HCT116 (cell line): Measurements from ENCODE around the gene MBNL2. TPM values are rescaled to one million over a fixed set of nuclear protein-coding genes. Genes with fewer than 3 reads are reported as not detected.

Experiments used
- ATAC-seq: fragments of 200-7000 bp; cut with Tn5 transposase; 2 replicates; pipeline ENCODE4 v1.9.1; 2020; ENCODE audit warnings: mild to moderate bottlenecking, moderate library complexity
- BruUV-seq: library from RNA; stranded (reverse); fragments of 400-500 nt; replicated peaks from 2 replicates; lab custom pipeline; 2021; lab: Mats Ljungman, UMichigan
- CTCF ChIA-PET: fragments of 300-600 bp; sonication (Branson Sonifier 250); formaldehyde crosslinking; loops from one replicate; lab custom pipeline; 2021; ENCODE audit warnings: antibody characterized with exemption; lab: Charles Lee
- POLR2A ChIA-PET: fragments of 300-600, 350-600 bp; sonication (Branson Sonifier 250); formaldehyde crosslinking; loops from one replicate; lab custom pipeline; 2021; ENCODE audit warnings: antibody characterized with exemption; lab: Charles Lee
- RAD21 ChIA-PET, 2 experiments: fragments of 300-600 bp; sonication (Branson Sonifier 250); formaldehyde crosslinking; loops; one replicate each; lab custom pipeline; 2023; ENCODE audit warnings: low total read pairs in 2 of 2; ENCODE audit not compliant: uncharacterized antibody in 2 of 2, unreplicated experiment in 2 of 2, low non-redundant PET in 1 of 2; lab: Charles Lee
- DNase-seq: peaks from one replicate; pipeline ENCODE4 v3.0.0-alpha.2; 2010; ENCODE audit warnings: low read depth, low spot score
- H2AFZ ChIP-seq: fragments of 200-600 bp; shearing (Covaris generic), sonication (generic); 2 replicates; pipeline ENCODE4 v1.6.1; 2017; ENCODE audit warnings: low read depth, mixed run types, mixed read lengths, antibody characterized with exemption, low read length; ENCODE audit not compliant: poor library complexity, severe bottlenecking
- H3K27ac ChIP-seq: 2 replicates; pipeline ENCODE4 v1.5.1; 2012; ENCODE audit warnings: low read depth, low read length
- H3K27me3 ChIP-seq: fragments of 200-600 bp; sonication (generic); 2 replicates; pipeline ENCODE4 v1.6.1; 2016; ENCODE audit warnings: mixed run types, low read length, mixed read lengths; ENCODE audit not compliant: insufficient read depth
- H3K36me3 ChIP-seq, 2 experiments: fragments of 200-500 bp in 1 of 2; fragments of 200-600 bp in 1 of 2; sonication (Bioruptor generic) in 1 of 2; sonication (generic) in 1 of 2; 2 replicates each; pipeline versions ENCODE4 v1.5.1 to v1.6.1; 2014 to 2016; ENCODE audit warnings: low read length in 2 of 2, inconsistent platforms in 1 of 2, mixed read lengths in 1 of 2, mixed run types in 1 of 2; ENCODE audit not compliant: insufficient read depth in 2 of 2, control insufficient read depth in 1 of 2
- H3K4me1 ChIP-seq, 2 experiments: fragments of 200-600 bp in 1 of 2; sonication (generic) in 1 of 2; 2 replicates each; pipeline versions ENCODE4 v1.5.1 to v1.6.1; 2012 to 2017; ENCODE audit warnings: low read length in 2 of 2, inconsistent platforms in 1 of 2, mild to moderate bottlenecking in 1 of 2, mixed read lengths in 1 of 2, mixed run types in 1 of 2, moderate library complexity in 1 of 2; ENCODE audit not compliant: insufficient read depth in 2 of 2, control insufficient read depth in 1 of 2
- H3K4me2 ChIP-seq: fragments of 200-600 bp; sonication (generic); 2 replicates; pipeline ENCODE4 v1.6.1; 2017; ENCODE audit warnings: mixed run types, low read length, mixed read lengths
- H3K4me3 ChIP-seq, 2 experiments: fragments of 200-600 bp in 1 of 2; sonication (generic) in 1 of 2; replicated peaks in 1 of 2; 2 replicates each; pipeline ENCODE4 v1.5.1; 2011 to 2016; ENCODE audit warnings: low read length in 2 of 2, control low read depth in 1 of 2, low read depth in 1 of 2, mild to moderate bottlenecking in 1 of 2, mixed read lengths in 1 of 2, mixed run types in 1 of 2
- H3K79me2 ChIP-seq: fragments of 200-600 bp; sonication (generic); 2 replicates; pipeline ENCODE4 v1.6.1; 2017; ENCODE audit warnings: mild to moderate bottlenecking, mixed run types, low read length, moderate library complexity, mixed read lengths; ENCODE audit not compliant: insufficient read depth
- H3K9ac ChIP-seq: fragments of 200-600 bp; sonication (generic); 2 replicates; pipeline ENCODE4 v1.6.1; 2016; ENCODE audit warnings: low read length, mixed read lengths
- H3K9me2 ChIP-seq: fragments of 200-600 bp; sonication (generic), shearing (Covaris generic); 2 replicates; pipeline ENCODE4 v1.6.1; 2017; ENCODE audit warnings: mixed run types, mild to moderate bottlenecking, moderate library complexity; ENCODE audit not compliant: insufficient read depth
- H3K9me3 ChIP-seq, 2 experiments: fragments of 200-500 bp in 1 of 2; fragments of 200-600 bp in 1 of 2; sonication (Bioruptor generic) in 1 of 2; sonication (generic) in 1 of 2; 2 replicates each; pipeline ENCODE4 v1.6.1; 2014 to 2017; ENCODE audit warnings: low read length in 2 of 2, mixed read lengths in 2 of 2, inconsistent platforms in 1 of 2, low read depth in 1 of 2, mild to moderate bottlenecking in 1 of 2, mixed run types in 1 of 2, moderate library complexity in 1 of 2; ENCODE audit not compliant: control insufficient read depth in 1 of 2, insufficient read depth in 1 of 2
- H4K20me1 ChIP-seq: fragments of 200-600 bp; sonication (generic), shearing (Covaris generic); 2 replicates; pipeline ENCODE4 v1.6.1; 2017; ENCODE audit warnings: mixed run types, mild to moderate bottlenecking, moderate library complexity; ENCODE audit not compliant: insufficient read depth
- CBX3 ChIP-seq: IDR thresholded peaks from 2 replicates; pipeline ENCODE4 v1.6.1; 2012; ENCODE audit warnings: low read depth
- CEBPB ChIP-seq: IDR thresholded peaks from 2 replicates; pipeline ENCODE4 v1.6.1; 2012; ENCODE audit warnings: low read depth
- EGR1 ChIP-seq: IDR thresholded peaks from 2 replicates; pipeline ENCODE4 v1.6.1; 2012; ENCODE audit warnings: low read depth
- EZH2 ChIP-seq: fragments of 200-600 bp; sonication (generic); IDR thresholded peaks from 2 replicates; pipeline ENCODE4 v1.6.1; 2017; ENCODE audit warnings: antibody characterized with exemption, mixed run types
- EZH2phosphoT487 ChIP-seq: fragments of 200-600 bp; IDR thresholded peaks from 2 replicates; pipeline ENCODE4 v1.6.1; 2018; ENCODE audit warnings: antibody characterized with exemption, borderline replicate concordance
- FOSL1 ChIP-seq: IDR thresholded peaks from 2 replicates; pipeline ENCODE4 v1.6.1; 2012; ENCODE audit warnings: low read depth
- JUND ChIP-seq: IDR thresholded peaks from 2 replicates; pipeline ENCODE4 v1.6.1; 2012
- POLR2A ChIP-seq: IDR thresholded peaks from 2 replicates; pipeline ENCODE4 v1.7.0; 2011; ENCODE audit warnings: borderline replicate concordance; ENCODE audit not compliant: insufficient read depth, insufficient read length; ENCODE audit errors: extremely low read depth
- POLR2AphosphoS5 ChIP-seq: IDR thresholded peaks from 2 replicates; pipeline ENCODE4 v1.6.1; 2011; ENCODE audit warnings: mild to moderate bottlenecking, low read depth, low read length, moderate library complexity
- RAD21 ChIP-seq: IDR thresholded peaks from 2 replicates; pipeline ENCODE4 v1.6.1; 2012; ENCODE audit warnings: low read depth, mild to moderate bottlenecking
- SRF ChIP-seq: IDR thresholded peaks from 2 replicates; pipeline ENCODE4 v1.6.1; 2012; ENCODE audit warnings: low read depth
- TCF7L2 ChIP-seq: IDR thresholded peaks from 2 replicates; pipeline ENCODE4 v1.7.0; 2011; ENCODE audit warnings: borderline replicate concordance, inconsistent platforms; ENCODE audit not compliant: insufficient read depth, insufficient read length; ENCODE audit errors: extremely low read depth
- YY1 ChIP-seq: IDR thresholded peaks from 2 replicates; pipeline ENCODE4 v1.6.1; 2011; ENCODE audit warnings: low read length, low read depth, moderate library complexity, mild to moderate bottlenecking; ENCODE audit not compliant: insufficient replicate concordance; ENCODE audit errors: extremely low read depth
- ZBTB33 ChIP-seq: IDR thresholded peaks from 2 replicates; pipeline ENCODE4 v1.6.1; 2011; ENCODE audit warnings: mild to moderate bottlenecking, low read length, moderate library complexity; ENCODE audit not compliant: insufficient replicate concordance; ENCODE audit errors: extremely low read depth
- ZFX ChIP-seq: fragments of 450-650 bp; IDR thresholded peaks from 2 replicates; pipeline ENCODE4 v1.6.1; 2017
- ZNF274 ChIP-seq: fragments of 200-500 bp; sonication (Bioruptor generic); IDR thresholded peaks from 2 replicates; pipeline ENCODE4 v1.6.1; 2014; ENCODE audit warnings: mild to moderate bottlenecking, low read depth, low read length, inconsistent platforms
- intact Hi-C: fragments of 100-400 bp; cut with micrococcal nuclease; formaldehyde crosslinking; loops from 2 replicates; pipeline ENCODE4 v1.10.0; 2022
- total RNA-seq: library from RNA; stranded (reverse); gene quantifications from one replicate; pipeline ENCODE4 v1.2.1, GENCODE V29; 2021; ENCODE audit not compliant: unreplicated experiment
- TF ChIP-seq, protein P1 (sequence below): IDR thresholded peaks from 2 replicates; pipeline ENCODE4 v1.6.1; 2012; ENCODE audit warnings: low read depth
- TF ChIP-seq, protein P2 (sequence below): IDR thresholded peaks from 2 replicates; pipeline ENCODE4 v1.6.1; 2012
- TF ChIP-seq, protein P3 (sequence below), 3 experiments: fragments of 200-600 bp in 1 of 3; sonication (generic) in 1 of 3; IDR thresholded peaks in 2 of 3; conservative IDR thresholded peaks in 1 of 3; 2 replicates each; pipeline ENCODE4 v1.5.1; 2012 to 2017; ENCODE audit warnings: low read depth in 2 of 3, low read length in 2 of 3, antibody characterized with exemption in 1 of 3, borderline replicate concordance in 1 of 3, control low read depth in 1 of 3, mild to moderate bottlenecking in 1 of 3, mixed read lengths in 1 of 3, mixed run types in 1 of 3, moderate library complexity in 1 of 3; ENCODE audit not compliant: insufficient read depth in 1 of 3

MBNL2 gene
- total RNA-seq, 1 experiment from 2014 or later: 73.9 TPM

- RAD21 ChIA-PET: no interaction called here
- Histone ChIP-seq H3K9ac (no peak overlapping the region), H3K4me2 (no peak overlapping the region), H3K79me2 (peaks cover 72% of the 10 kb centered on the region), H3K36me3 (no peaks in the 10 kb centered on the region; a peak in 1 of 4 replicates), H3K9me3 (no peaks in the 10 kb centered on the region), H3K27me3 (no peaks in the 10 kb centered on the region), H3K4me3 (no peak overlapping the region), H2AFZ (no peak overlapping the region)
- BruUV-seq: no TSS peak
- intact Hi-C loops: no loop called here
- CTCF ChIA-PET: interaction anchor here (1.8 kb wide), 1 partner anchor 14 kb away, joined by 5 read pairs; no protein-coding TSS in a partner anchor
- ATAC-seq: no peak
- TF ChIP-seq ZBTB33 (no peak), RAD21 (no peak), EZH2phosphoT487 (no peak), CBX3 (no peak), EZH2 (no peak), YY1 (no peak), EGR1 (no peak), POLR2A (no peak), ZNF274 (no peak), POLR2AphosphoS5 (no peak), TCF7L2 (no peak), FOSL1 (no peak), JUND (no peak), CEBPB (no peak), ZFX (no peak), SRF (no peak)
- TF ChIP-seq, protein P1, sequence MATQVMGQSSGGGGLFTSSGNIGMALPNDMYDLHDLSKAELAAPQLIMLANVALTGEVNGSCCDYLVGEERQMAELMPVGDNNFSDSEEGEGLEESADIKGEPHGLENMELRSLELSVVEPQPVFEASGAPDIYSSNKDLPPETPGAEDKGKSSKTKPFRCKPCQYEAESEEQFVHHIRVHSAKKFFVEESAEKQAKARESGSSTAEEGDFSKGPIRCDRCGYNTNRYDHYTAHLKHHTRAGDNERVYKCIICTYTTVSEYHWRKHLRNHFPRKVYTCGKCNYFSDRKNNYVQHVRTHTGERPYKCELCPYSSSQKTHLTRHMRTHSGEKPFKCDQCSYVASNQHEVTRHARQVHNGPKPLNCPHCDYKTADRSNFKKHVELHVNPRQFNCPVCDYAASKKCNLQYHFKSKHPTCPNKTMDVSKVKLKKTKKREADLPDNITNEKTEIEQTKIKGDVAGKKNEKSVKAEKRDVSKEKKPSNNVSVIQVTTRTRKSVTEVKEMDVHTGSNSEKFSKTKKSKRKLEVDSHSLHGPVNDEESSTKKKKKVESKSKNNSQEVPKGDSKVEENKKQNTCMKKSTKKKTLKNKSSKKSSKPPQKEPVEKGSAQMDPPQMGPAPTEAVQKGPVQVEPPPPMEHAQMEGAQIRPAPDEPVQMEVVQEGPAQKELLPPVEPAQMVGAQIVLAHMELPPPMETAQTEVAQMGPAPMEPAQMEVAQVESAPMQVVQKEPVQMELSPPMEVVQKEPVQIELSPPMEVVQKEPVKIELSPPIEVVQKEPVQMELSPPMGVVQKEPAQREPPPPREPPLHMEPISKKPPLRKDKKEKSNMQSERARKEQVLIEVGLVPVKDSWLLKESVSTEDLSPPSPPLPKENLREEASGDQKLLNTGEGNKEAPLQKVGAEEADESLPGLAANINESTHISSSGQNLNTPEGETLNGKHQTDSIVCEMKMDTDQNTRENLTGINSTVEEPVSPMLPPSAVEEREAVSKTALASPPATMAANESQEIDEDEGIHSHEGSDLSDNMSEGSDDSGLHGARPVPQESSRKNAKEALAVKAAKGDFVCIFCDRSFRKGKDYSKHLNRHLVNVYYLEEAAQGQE: no peak
- TF ChIP-seq, protein P2, sequence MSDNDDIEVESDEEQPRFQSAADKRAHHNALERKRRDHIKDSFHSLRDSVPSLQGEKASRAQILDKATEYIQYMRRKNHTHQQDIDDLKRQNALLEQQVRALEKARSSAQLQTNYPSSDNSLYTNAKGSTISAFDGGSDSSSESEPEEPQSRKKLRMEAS: no peak
- TF ChIP-seq, protein P3, sequence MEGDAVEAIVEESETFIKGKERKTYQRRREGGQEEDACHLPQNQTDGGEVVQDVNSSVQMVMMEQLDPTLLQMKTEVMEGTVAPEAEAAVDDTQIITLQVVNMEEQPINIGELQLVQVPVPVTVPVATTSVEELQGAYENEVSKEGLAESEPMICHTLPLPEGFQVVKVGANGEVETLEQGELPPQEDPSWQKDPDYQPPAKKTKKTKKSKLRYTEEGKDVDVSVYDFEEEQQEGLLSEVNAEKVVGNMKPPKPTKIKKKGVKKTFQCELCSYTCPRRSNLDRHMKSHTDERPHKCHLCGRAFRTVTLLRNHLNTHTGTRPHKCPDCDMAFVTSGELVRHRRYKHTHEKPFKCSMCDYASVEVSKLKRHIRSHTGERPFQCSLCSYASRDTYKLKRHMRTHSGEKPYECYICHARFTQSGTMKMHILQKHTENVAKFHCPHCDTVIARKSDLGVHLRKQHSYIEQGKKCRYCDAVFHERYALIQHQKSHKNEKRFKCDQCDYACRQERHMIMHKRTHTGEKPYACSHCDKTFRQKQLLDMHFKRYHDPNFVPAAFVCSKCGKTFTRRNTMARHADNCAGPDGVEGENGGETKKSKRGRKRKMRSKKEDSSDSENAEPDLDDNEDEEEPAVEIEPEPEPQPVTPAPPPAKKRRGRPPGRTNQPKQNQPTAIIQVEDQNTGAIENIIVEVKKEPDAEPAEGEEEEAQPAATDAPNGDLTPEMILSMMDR (IDR thresholded peaks at IDR 0.05 in 2 of 3, conservative IDR thresholded peaks at IDR 0.05 in 1 of 3; ENCODE audit: borderline replicate concordance in 1 of 3, insufficient read depth in 1 of 3, low read depth in 2 of 3, low read length in 2 of 3): no peak
- TF ChIP-seq, all 23 proteins: peak for 0
- no peak for DNase-seq
- H3K27ac ChIP-seq: no peak overlapping the region
- H3K4me1 ChIP-seq: peaks cover 14 to 39% of the 10 kb centered on the region in 2 experiments; a peak in 3 of 4 replicates
- H3K9me2 ChIP-seq: no peaks in the 10 kb centered on the region
- no peaks in the 10 kb centered on the region for H4K20me1 ChIP-seq
- POLR2A ChIA-PET: no interaction called here
Observed at GRCh38 chr13:97237388-97237787, 15.3 kb downstream of the MBNL2 start.
